IMR-90 (cell line): ENCODE measurements around the gene EML1.

Source experiments
- RAD21 ChIP-seq: IDR thresholded peaks from 2 replicates; pipeline ENCODE4 v1.6.1; 2012; ENCODE audit warnings: low read length, improper control_type of control experiment
- TF ChIP-seq, protein P1 (sequence below): conservative IDR thresholded peaks from 2 replicates; pipeline ENCODE4 v1.5.1; 2012; ENCODE audit warnings: mild to moderate bottlenecking, low read depth, low read length, improper control_type of control experiment
- TF ChIP-seq, protein P2 (sequence below): fragments of 150-350 bp; IDR thresholded peaks from 2 replicates; pipeline ENCODE4 v1.6.1; 2017; ENCODE audit warnings: mild to moderate bottlenecking, antibody characterized with exemption, low read length, low read depth
- TF ChIP-seq, protein P3 (sequence below): fragments of 150-350 bp; IDR thresholded peaks from 2 replicates; pipeline ENCODE4 v1.6.1; 2016; ENCODE audit warnings: low read depth, mild to moderate bottlenecking, low read length, moderate library complexity, borderline replicate concordance

DNA sequence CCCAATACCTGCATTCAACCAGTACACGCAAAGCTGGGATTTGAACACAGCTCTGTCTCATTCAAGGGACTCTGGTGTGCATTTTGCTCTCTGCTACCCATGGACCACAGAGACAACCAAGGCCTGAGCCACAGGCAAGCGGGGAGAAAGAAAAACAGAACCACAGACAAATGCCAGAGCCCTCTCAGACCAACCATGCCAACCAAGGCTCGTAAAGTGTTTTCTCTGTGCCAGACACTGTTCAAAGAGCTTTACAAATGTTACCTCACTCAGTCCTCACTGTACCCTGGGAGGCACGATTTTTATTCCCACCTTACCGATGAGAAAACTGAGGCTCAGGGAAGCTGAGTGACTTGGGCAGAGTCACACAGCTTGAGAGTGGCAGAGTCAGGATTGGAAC is 32.4 kb upstream of the EML1 start:
- TF ChIP-seq, protein P1, sequence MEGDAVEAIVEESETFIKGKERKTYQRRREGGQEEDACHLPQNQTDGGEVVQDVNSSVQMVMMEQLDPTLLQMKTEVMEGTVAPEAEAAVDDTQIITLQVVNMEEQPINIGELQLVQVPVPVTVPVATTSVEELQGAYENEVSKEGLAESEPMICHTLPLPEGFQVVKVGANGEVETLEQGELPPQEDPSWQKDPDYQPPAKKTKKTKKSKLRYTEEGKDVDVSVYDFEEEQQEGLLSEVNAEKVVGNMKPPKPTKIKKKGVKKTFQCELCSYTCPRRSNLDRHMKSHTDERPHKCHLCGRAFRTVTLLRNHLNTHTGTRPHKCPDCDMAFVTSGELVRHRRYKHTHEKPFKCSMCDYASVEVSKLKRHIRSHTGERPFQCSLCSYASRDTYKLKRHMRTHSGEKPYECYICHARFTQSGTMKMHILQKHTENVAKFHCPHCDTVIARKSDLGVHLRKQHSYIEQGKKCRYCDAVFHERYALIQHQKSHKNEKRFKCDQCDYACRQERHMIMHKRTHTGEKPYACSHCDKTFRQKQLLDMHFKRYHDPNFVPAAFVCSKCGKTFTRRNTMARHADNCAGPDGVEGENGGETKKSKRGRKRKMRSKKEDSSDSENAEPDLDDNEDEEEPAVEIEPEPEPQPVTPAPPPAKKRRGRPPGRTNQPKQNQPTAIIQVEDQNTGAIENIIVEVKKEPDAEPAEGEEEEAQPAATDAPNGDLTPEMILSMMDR, result no peak
- TF ChIP-seq, protein P2, sequence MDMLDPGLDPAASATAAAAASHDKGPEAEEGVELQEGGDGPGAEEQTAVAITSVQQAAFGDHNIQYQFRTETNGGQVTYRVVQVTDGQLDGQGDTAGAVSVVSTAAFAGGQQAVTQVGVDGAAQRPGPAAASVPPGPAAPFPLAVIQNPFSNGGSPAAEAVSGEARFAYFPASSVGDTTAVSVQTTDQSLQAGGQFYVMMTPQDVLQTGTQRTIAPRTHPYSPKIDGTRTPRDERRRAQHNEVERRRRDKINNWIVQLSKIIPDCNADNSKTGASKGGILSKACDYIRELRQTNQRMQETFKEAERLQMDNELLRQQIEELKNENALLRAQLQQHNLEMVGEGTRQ, result no peak
- no peak for TF ChIP-seq RAD21
- TF ChIP-seq, protein P3, sequence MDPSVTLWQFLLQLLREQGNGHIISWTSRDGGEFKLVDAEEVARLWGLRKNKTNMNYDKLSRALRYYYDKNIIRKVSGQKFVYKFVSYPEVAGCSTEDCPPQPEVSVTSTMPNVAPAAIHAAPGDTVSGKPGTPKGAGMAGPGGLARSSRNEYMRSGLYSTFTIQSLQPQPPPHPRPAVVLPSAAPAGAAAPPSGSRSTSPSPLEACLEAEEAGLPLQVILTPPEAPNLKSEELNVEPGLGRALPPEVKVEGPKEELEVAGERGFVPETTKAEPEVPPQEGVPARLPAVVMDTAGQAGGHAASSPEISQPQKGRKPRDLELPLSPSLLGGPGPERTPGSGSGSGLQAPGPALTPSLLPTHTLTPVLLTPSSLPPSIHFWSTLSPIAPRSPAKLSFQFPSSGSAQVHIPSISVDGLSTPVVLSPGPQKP, result no peak
